Activated T-helper 1 cell treated with anti-CD3 and anti-CD28 coated beads, Interleukin-12 subunit alpha, Interleukin-12 subunit beta, Interleukin-2, Interleukin-4 antibody, amounts not matched to agents 30 ng/mL and 10 ng/mL and 1 ng/mL, durations not matched to agents 14 hours and 24 hours and 36 hours (primary cell): ENCODE measurements around the gene MAGEB1. TPM values are rescaled to one million over a fixed set of nuclear protein-coding genes. Genes with fewer than 3 reads are reported as not detected.

Source experiments
- DNase-seq: peaks from one replicate; pipeline ENCODE4 v3.0.0; 2021; ENCODE audit warnings: low spot score
- H3K27ac Mint-ChIP-seq: one replicate; pipeline ENCODE4 v1.8.0; 2021; ENCODE audit warnings: mild to moderate bottlenecking, mixed read lengths
- H3K27me3 Mint-ChIP-seq: one replicate; pipeline ENCODE4 v1.8.0; 2022; ENCODE audit warnings: mild to moderate bottlenecking, moderate library complexity, mixed read lengths; ENCODE audit not compliant: insufficient read depth
- H3K36me3 Mint-ChIP-seq: one replicate; pipeline ENCODE4 v1.8.0; 2021; ENCODE audit warnings: low read depth, mixed read lengths
- H3K4me1 Mint-ChIP-seq: one replicate; pipeline ENCODE4 v1.8.0; 2021; ENCODE audit warnings: low read depth, mixed read lengths
- H3K4me3 Mint-ChIP-seq: one replicate; pipeline ENCODE4 v1.8.0; 2021; ENCODE audit warnings: mild to moderate bottlenecking, moderate library complexity, mixed read lengths
- H3K9me3 Mint-ChIP-seq: one replicate; pipeline ENCODE4 v1.8.0; 2021; ENCODE audit warnings: mixed read lengths
- intact Hi-C: fragments of 100-400 bp; cut with micrococcal nuclease; formaldehyde crosslinking; loops from one replicate; pipeline ENCODE4 v1.15.1; 2024
- total RNA-seq: library from RNA; stranded (reverse); gene quantifications from 2 replicates; pipeline ENCODE4 v1.2.3, GENCODE V29; 2022

Gene MAGEB1
- total RNA-seq, 1 donor from 2014 or later: not detected

DNA sequence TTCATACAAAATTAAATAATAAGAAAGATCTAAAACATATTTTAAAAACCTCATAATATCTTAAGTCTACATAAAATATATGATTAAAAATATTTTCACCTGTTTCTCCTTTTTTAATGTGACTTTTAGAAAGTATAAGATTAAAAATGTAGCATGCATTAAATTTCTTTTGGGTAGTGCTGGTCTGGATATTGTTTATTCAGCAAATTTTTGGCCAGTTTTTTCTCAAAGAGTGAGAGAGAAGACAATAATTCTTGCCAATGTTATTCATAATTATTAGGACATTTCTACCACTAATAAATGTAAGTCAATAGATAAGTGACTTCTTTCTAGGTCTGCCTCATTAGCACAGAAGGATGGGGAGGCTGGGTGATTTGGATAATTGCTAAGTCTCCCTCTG is 14.1 kb downstream of the MAGEB1 start:
- H3K36me3 Mint-ChIP-seq: no peaks in the 10 kb centered on the region
- DNase-seq: no peak
- H3K9me3 Mint-ChIP-seq: no peaks in the 10 kb centered on the region
- intact Hi-C loops: no loop called here
- H3K27ac Mint-ChIP-seq: no peak overlapping the region
- H3K27me3 Mint-ChIP-seq: peaks cover 1% of the 10 kb centered on the region
- no peak overlapping the region for H3K4me3 Mint-ChIP-seq
- H3K4me1 Mint-ChIP-seq: no peaks in the 10 kb centered on the region

DNA sequence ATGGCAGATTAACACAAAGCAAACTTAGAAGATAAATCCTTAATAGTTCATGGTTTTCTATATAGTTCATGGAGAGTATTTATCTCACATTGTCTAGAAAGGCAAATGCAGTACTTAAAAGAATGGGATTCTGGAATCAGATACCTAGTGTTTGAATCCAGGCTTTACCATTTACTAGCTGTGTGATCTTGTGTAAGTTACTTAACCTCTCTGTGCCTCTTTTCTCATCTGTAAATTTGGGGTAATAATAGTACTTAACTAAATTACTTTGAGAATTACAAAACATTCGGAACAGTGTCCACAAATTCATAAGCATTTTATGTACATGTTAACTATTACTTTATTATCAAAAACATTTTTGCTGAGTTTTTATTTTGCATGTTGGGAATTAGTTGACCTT is 15.8 kb downstream of the MAGEB1 start:
- Mint-ChIP-seq H3K4me3 (no peak overlapping the region), H3K27me3 (peaks cover 3% of the 10 kb centered on the region), H3K27ac (no peak overlapping the region), H3K4me1 (no peaks in the 10 kb centered on the region), H3K36me3 (no peaks in the 10 kb centered on the region), H3K9me3 (no peaks in the 10 kb centered on the region)
- intact Hi-C loops: no loop called here
- DNase-seq: no peak

DNA sequence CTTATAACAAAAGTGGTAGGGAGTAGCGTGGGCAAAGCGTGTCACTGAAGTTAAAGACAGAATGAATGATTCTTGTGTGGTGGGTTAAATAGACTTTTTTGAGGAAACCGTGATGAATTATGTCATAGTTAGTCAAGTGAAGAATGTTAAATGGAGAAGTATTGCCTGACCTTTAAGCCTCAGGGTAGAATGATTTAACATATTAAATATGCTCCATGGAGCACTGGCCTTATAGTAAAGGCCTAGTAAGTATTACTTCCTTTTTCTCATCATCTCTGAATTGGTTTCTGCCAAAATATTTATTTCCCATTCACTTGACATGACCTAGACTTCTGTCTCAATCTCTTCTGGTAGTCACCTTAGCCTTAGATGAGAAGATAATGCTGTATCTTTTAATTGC is 23.7 kb downstream of the MAGEB1 start:
- no peaks in the 10 kb centered on the region for H3K36me3 Mint-ChIP-seq
- H3K4me1 Mint-ChIP-seq: no peaks in the 10 kb centered on the region
- H3K9me3 Mint-ChIP-seq: no peaks in the 10 kb centered on the region
- no peak overlapping the region for H3K4me3 Mint-ChIP-seq
- no peak for DNase-seq
- H3K27ac Mint-ChIP-seq: no peak overlapping the region
- peaks cover 7% of the 10 kb centered on the region for H3K27me3 Mint-ChIP-seq
- intact Hi-C loops: loop anchor here (10.0 kb wide), 1 partner anchor 234 kb away; no protein-coding TSS in a partner anchor

DNA sequence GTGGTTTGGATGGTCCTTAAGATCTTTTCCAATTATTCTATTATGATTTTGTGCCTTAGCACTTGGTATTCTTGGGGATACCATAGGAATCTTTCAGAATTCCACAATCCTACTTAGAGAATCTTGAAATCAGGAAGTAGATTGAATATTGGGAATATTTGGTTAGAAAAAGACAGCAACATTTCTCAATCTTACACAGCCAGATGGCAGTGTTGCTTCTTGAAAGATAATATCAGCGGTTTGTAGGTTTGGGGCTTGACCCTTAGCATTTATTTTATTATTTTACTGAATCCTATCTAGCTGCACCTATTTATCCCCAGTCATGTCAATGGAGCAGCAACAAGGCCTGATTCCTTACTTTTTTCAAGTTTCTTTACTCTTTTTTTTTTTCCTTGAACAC is 28.6 kb downstream of the MAGEB1 start:
- Mint-ChIP-seq H3K4me1 (no peaks in the 10 kb centered on the region), H3K27ac (no peak overlapping the region), H3K9me3 (no peaks in the 10 kb centered on the region), H3K36me3 (no peaks in the 10 kb centered on the region), H3K27me3 (peaks cover 5% of the 10 kb centered on the region), H3K4me3 (no peak overlapping the region)
- no peak for DNase-seq
- intact Hi-C loops: loop anchor here (10.0 kb wide), 1 partner anchor 229 kb away; no protein-coding TSS in a partner anchor

DNA sequence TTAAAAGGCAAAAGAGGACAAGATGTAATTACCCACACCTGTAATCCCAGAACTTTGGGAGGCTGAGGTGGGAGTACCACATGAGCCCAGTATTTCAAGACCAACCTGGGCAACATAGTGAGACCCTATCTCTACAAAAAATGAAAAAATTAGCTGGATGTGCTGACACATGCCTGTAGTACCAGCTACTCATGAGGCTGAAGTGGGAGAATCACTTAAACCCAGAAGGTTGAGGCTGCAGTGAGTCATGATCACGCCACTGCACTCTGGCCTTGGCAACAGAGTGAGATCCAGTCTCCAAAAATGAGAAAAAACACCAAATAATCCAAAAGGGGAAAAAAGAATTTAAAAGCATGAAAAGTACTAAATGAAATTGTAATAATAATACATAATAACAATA is 31.4 kb downstream of the MAGEB1 start:
- Mint-ChIP-seq H3K4me1 (no peaks in the 10 kb centered on the region), H3K4me3 (no peak overlapping the region), H3K9me3 (no peaks in the 10 kb centered on the region), H3K27me3 (peaks cover 5% of the 10 kb centered on the region), H3K27ac (no peak overlapping the region), H3K36me3 (no peaks in the 10 kb centered on the region)
- DNase-seq: no peak
- intact Hi-C loops: loop anchor here (10.0 kb wide), 1 partner anchor 226 kb away; no protein-coding TSS in a partner anchor

DNA sequence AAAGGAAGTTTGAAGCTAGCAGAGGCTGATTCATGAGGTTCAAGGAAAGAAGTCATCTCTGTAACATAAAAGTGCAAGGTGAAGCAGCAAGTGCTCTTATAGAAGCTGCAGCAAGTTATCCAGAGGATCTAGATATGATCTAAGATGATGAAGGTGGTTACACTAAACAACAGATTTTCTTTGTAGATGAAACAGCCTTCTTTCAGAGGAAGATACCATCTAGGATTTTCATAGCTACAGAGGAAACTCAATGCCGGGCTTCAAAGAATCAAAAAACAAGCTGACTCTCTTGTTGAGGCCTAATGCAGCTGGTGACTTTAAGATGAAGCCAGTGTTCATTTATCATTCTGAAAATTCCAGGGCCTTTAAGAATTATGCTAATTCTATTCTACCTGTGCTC is 33.5 kb downstream of the MAGEB1 start:
- H3K27me3 Mint-ChIP-seq: peaks cover 2% of the 10 kb centered on the region
- H3K4me3 Mint-ChIP-seq: no peak overlapping the region
- H3K4me1 Mint-ChIP-seq: no peaks in the 10 kb centered on the region
- intact Hi-C loops: no loop called here
- H3K9me3 Mint-ChIP-seq: no peaks in the 10 kb centered on the region
- no peak for DNase-seq
- H3K27ac Mint-ChIP-seq: no peak overlapping the region
- H3K36me3 Mint-ChIP-seq: no peaks in the 10 kb centered on the region

DNA sequence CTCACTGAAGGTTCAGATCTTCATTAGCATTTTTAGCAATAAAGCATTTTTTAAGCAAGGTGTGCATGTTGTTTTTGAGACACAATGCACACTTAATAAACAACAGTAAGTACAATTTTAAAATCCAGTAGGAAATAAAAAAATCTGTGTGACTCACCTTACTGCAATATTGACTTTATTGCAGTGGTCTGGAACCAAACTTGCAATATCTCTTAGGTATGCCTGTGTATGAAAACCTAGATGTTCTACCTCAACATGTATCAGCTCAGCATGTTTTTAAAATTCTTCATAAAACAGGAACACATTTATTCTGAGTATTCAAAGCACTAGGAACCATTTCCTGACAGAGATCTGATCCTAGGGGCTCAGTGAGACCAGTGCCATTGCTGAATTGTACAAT is 35.6 kb downstream of the MAGEB1 start:
- intact Hi-C loops: no loop called here
- Mint-ChIP-seq H3K36me3 (no peaks in the 10 kb centered on the region), H3K4me1 (no peaks in the 10 kb centered on the region), H3K27me3 (no peaks in the 10 kb centered on the region), H3K27ac (no peak overlapping the region), H3K9me3 (no peaks in the 10 kb centered on the region), H3K4me3 (no peak overlapping the region)
- no peak for DNase-seq

DNA sequence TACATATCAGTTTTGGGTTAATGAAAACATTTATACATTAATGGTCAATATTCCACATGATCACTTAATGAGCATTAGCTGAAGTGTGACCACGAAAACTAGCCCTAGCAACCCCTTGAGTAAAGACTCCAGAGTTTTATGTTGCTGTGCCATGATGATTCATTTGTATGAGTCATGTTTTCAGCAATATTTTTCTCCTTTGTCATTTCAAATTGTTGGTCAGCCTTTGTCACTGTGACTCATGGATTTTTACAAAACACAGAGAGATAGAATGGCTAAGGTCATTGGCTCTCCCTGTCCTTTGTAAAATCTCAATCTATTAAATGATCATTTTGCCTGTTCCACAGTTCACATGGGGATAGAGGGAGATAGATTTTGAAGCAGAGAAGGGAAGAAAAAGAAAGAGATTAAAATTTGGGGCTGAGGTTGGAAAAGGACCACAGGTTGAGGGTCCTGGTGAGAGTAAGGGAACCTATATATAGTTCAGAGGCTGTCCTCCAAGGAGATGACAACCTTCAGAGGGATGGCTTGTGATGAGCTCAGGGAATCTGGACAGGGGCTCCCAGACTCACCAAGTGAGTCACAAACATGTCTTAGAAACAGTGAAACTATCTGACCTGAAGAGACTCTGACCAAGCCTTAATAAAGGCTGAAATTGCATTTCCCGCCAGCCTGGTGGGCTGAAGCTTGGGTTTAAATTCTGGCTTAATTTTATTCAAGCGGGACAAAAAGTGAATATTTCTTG is 36.7 kb downstream of the MAGEB1 start:
- no peak overlapping the region for H3K4me3 Mint-ChIP-seq
- H3K27ac Mint-ChIP-seq: no peak overlapping the region
- no peak for DNase-seq
- H3K36me3 Mint-ChIP-seq: no peaks in the 10 kb centered on the region
- intact Hi-C loops: no loop called here
- no peaks in the 10 kb centered on the region for H3K4me1 Mint-ChIP-seq
- H3K9me3 Mint-ChIP-seq: no peaks in the 10 kb centered on the region
- no peaks in the 10 kb centered on the region for H3K27me3 Mint-ChIP-seq

DNA sequence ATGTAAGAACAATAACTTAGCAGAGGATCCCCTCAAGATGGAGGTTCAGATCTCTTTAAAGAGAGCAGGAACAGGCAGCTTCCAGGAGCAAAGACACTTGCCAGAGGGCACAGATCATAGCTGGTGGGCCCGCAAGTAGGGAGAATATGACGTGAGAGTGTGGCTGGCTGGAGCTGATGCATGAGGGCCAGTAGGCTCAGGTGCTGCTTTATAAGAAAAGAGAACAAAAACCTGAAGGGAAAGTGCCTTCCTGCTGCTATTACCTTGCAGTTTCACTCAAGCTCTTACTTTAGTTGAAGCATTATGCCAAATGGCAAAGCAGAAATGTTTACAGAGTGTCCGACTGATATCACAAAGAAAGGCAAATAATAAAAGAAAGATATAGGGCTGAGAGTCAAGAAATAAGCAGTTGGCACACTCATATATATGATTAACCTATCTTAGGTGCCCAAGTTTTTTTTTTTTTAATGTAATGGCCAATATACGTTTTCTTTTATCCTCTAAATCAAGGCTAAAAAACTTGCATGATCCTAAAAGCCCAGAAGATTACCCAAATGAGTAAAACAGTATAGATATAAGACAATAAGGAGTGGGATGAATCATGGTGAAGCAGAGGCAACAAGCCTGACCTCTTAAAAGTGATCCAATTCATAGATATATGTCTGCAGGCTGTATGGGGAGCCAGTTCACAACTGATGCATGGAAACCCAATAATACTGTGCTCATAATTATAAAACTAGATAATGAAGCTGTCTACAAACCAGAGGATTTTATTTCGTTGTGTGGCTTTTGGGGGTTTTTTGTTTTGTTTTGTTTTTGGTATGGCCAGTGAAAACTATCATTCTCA is 49.7 kb downstream of the MAGEB1 start:
- Mint-ChIP-seq H3K9me3 (no peaks in the 10 kb centered on the region), H3K4me1 (no peaks in the 10 kb centered on the region), H3K4me3 (no peak overlapping the region), H3K36me3 (no peaks in the 10 kb centered on the region), H3K27me3 (no peaks in the 10 kb centered on the region), H3K27ac (no peak overlapping the region)
- DNase-seq: no peak
- intact Hi-C loops: no loop called here

DNA sequence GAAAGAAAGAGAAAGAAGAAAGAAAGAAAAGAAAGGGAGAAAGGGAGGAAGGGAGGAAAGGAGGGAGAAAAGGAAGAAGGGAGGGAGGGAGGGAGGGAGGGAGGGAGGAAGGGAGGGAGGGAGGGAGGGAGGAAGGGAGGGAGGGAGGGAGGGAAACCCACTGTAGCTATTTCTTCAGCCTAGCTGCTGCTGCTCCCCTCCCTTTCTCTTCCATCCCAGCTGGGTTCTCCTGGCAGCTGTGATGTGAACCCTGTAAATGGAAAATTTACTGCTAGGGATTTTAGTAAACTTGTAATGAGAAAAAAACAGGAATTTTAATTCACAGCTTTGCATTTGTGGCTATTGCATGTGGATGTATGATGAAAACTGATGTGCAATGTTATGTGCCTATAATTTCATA is 54.3 kb downstream of the MAGEB1 start:
- H3K9me3 Mint-ChIP-seq: no peaks in the 10 kb centered on the region
- no peak overlapping the region for H3K4me3 Mint-ChIP-seq
- no peaks in the 10 kb centered on the region for H3K36me3 Mint-ChIP-seq
- no peaks in the 10 kb centered on the region for H3K4me1 Mint-ChIP-seq
- H3K27ac Mint-ChIP-seq: no peak overlapping the region
- no peaks in the 10 kb centered on the region for H3K27me3 Mint-ChIP-seq
- no peak for DNase-seq
- intact Hi-C loops: no loop called here

Other genes starting within 250 kb of the MAGEB1 start
- gene MAGEB2, start 31.6 kb upstream of the MAGEB1 start, total RNA-seq: not detected in 2 replicates
- gene MAGEB3, start 16.5 kb upstream of the MAGEB1 start, total RNA-seq: not detected in 2 replicates
- not detected in 2 replicates for gene MAGEB4, start 5.1 kb upstream of the MAGEB1 start, total RNA-seq
- gene NR0B1, start 62.2 kb downstream of the MAGEB1 start, total RNA-seq: not detected in 2 replicates